GM12878 (cell line): ENCODE data around the gene RPL36. TPM values are rescaled to one million over a fixed set of nuclear protein-coding genes. Genes with fewer than 3 reads are reported as not detected.

Source experiments
- ATAC-seq: fragments of 200-7000 bp; cut with Tn5 transposase; 3 replicates; pipeline ENCODE4 v1.9.1; 2020; ENCODE audit warnings: mild to moderate bottlenecking, moderate library complexity
- BruUV-seq: library from RNA; stranded (reverse); fragments of 400-500 nt; replicated peaks from 2 replicates; lab custom pipeline; 2021; lab: Mats Ljungman, UMichigan
- CTCF ChIA-PET: fragments of 300-600 bp; sonication (Branson Sonifier 250); formaldehyde crosslinking; extraction: SDS; loops from one replicate; lab custom pipeline; 2021; ENCODE audit warnings: inconsistent platforms; lab: Yijun Ruan, JAX
- POLR2A ChIA-PET: fragments of 350-600 bp; formaldehyde crosslinking; extraction: SDS; loops from one replicate; lab custom pipeline; 2021; ENCODE audit warnings: inconsistent platforms; lab: Charles Lee
- RAD21 ChIA-PET: fragments of 300-600 bp; sonication (Branson Sonifier 250); formaldehyde crosslinking; loops from one replicate; lab custom pipeline; 2023; ENCODE audit warnings: antibody characterized with exemption; ENCODE audit not compliant: unreplicated experiment; lab: Charles Lee
- SMC1A ChIA-PET: fragments of 300-600 bp; sonication (Branson Sonifier 250); formaldehyde crosslinking; loops from one replicate; lab custom pipeline; 2023; ENCODE audit not compliant: unreplicated experiment, uncharacterized antibody; lab: Charles Lee
- DNase-seq: peaks from one replicate; pipeline ENCODE4 v3.0.0-alpha.2; 2011; ENCODE audit warnings: low read depth, low spot score
- FAIRE-seq: peaks from 3 replicates; lab custom pipeline; 2011; peaks lifted over from hg19 to GRCh38; lab: Jason Lieb, UNC
- H2AFZ ChIP-seq: 2 replicates; pipeline ENCODE4 v1.6.0; 2011; ENCODE audit warnings: low read depth, low read length, control low read depth; ENCODE audit not compliant: control insufficient read depth
- H3K27ac ChIP-seq: 2 replicates; pipeline ENCODE4 v1.5.1; 2011; ENCODE audit warnings: control low read depth; ENCODE audit not compliant: control insufficient read depth, insufficient read depth
- H3K27me3 ChIP-seq, 2 experiments: replicated peaks in 1 of 2; 2 replicates each; pipeline versions ENCODE4 v1.6.0 to v1.6.1; 2011; ENCODE audit warnings: low read length in 1 of 2; ENCODE audit not compliant: control insufficient read depth in 2 of 2, insufficient read depth in 2 of 2
- H3K36me3 ChIP-seq, 2 experiments: 2 replicates each; pipeline ENCODE4 v1.5.1; 2011; ENCODE audit warnings: low read length in 1 of 2; ENCODE audit not compliant: control insufficient read depth in 2 of 2, insufficient read depth in 2 of 2
- H3K4me1 ChIP-seq: 2 replicates; pipeline ENCODE4 v1.6.1; 2011; ENCODE audit warnings: mild to moderate bottlenecking, low read length, moderate library complexity, mixed read lengths; ENCODE audit not compliant: control insufficient read depth, insufficient read depth
- H3K4me2 ChIP-seq: 2 replicates; pipeline ENCODE4 v1.6.0; 2011; ENCODE audit warnings: control low read depth; ENCODE audit not compliant: control insufficient read depth, insufficient read depth
- H3K4me3 ChIP-seq: fragments of 200-600 bp; sonication (generic); 2 replicates; pipeline ENCODE4 v1.5.1; 2016
- H3K79me2 ChIP-seq: 2 replicates; pipeline ENCODE4 v1.6.0; 2011; ENCODE audit warnings: low read length; ENCODE audit not compliant: control insufficient read depth, insufficient read depth
- H3K9ac ChIP-seq: 2 replicates; pipeline ENCODE4 v1.8.0; 2011; ENCODE audit warnings: low read length, control low read depth, mixed read lengths; ENCODE audit not compliant: control insufficient read depth, insufficient read depth
- H3K9me3 ChIP-seq: replicated peaks from 3 replicates; pipeline ENCODE4 v1.5.1; 2011; ENCODE audit warnings: mild to moderate bottlenecking, low read length; ENCODE audit not compliant: control insufficient read depth, insufficient read depth
- H4K20me1 ChIP-seq: 2 replicates; pipeline ENCODE4 v1.6.0; 2011; ENCODE audit not compliant: control insufficient read depth, insufficient read depth
- ATF2 ChIP-seq: IDR thresholded peaks from 2 replicates; pipeline ENCODE4 v1.6.1; 2012; ENCODE audit warnings: low read length, inconsistent platforms
- BACH1 ChIP-seq: fragments of 450-650 bp; IDR thresholded peaks from 2 replicates; pipeline ENCODE4 v1.6.1; 2017; ENCODE audit warnings: mild to moderate bottlenecking, borderline replicate concordance
- HDAC2 ChIP-seq: fragments of 200-600 bp; sonication (generic); IDR thresholded peaks from 2 replicates; pipeline ENCODE4 v1.6.1; 2017
- JUNB ChIP-seq: IDR thresholded peaks from 2 replicates; pipeline ENCODE4 v1.6.1; 2016; ENCODE audit warnings: antibody characterized with exemption, mild to moderate bottlenecking
- MEF2A ChIP-seq: IDR thresholded peaks from 2 replicates; pipeline ENCODE4 v1.6.1; 2011; ENCODE audit warnings: low read depth, mild to moderate bottlenecking, low read length, moderate library complexity; ENCODE audit not compliant: insufficient read depth
- MEF2B ChIP-seq: fragments of 450-650 bp; IDR thresholded peaks from 2 replicates; pipeline ENCODE4 v1.6.1; 2018; ENCODE audit warnings: mild to moderate bottlenecking, moderate library complexity; ENCODE audit not compliant: partially characterized antibody, poor library complexity, severe bottlenecking
- NR2F1 ChIP-seq: fragments of 450-650 bp; conservative IDR thresholded peaks from 2 replicates; pipeline ENCODE4 v1.6.1; 2017; ENCODE audit warnings: mild to moderate bottlenecking
- PAX5 ChIP-seq: IDR thresholded peaks from 2 replicates; pipeline ENCODE4 v1.6.1; 2011; ENCODE audit warnings: low read depth, low read length, borderline replicate concordance
- POLR2AphosphoS5 ChIP-seq: IDR thresholded peaks from 2 replicates; pipeline ENCODE4 v1.6.1; 2011; ENCODE audit warnings: mild to moderate bottlenecking, low read length, inconsistent platforms
- RAD21 ChIP-seq: IDR thresholded peaks from 2 replicates; pipeline ENCODE4 v1.6.1; 2011; ENCODE audit warnings: mild to moderate bottlenecking, low read depth, low read length, moderate library complexity; ENCODE audit not compliant: insufficient read depth
- RUNX3 ChIP-seq: IDR thresholded peaks from 2 replicates; pipeline ENCODE4 v1.6.1; 2012; ENCODE audit warnings: low read length, inconsistent platforms
- SIX5 ChIP-seq: IDR thresholded peaks from 2 replicates; pipeline ENCODE4 v1.6.1; 2011; ENCODE audit warnings: mild to moderate bottlenecking, low read depth, low read length, moderate library complexity; ENCODE audit not compliant: severe bottlenecking
- SMAD5 ChIP-seq: IDR thresholded peaks from 2 replicates; pipeline ENCODE4 v1.6.1; 2016; ENCODE audit warnings: antibody characterized with exemption, low read depth
- TARDBP ChIP-seq: IDR thresholded peaks from 2 replicates; pipeline ENCODE4 v1.6.1; 2016; ENCODE audit warnings: borderline replicate concordance
- WGBS: methylation state at CpG from one replicate; pipeline ENCODE4 v1.1.6; 2016; ENCODE audit warnings: low lambda C conversion rate; ENCODE audit not compliant: insufficient replicate concordance, insufficient coverage; ENCODE audit errors: missing lambda C conversion rate; 5-methylcytosine and 5-hydroxymethylcytosine counted together
- in situ Hi-C: fragments of 300-500 bp; cut with MboI; formaldehyde crosslinking; loops from 9 replicates; pipeline ENCODE4 v1.14.3; 2018; ENCODE audit warnings: mixed read lengths
- intact Hi-C: fragments of 100-400 bp; cut with micrococcal nuclease; formaldehyde crosslinking; loops from one replicate; pipeline ENCODE4 v1.14.2; 2022; ENCODE audit not compliant: unreplicated experiment
- polyA plus RNA-seq, 11 experiments: library from polyadenylated mRNA; depleted of rRNA in 4 of 11; unstranded in 6 of 11; stranded (reverse) in 5 of 11; fragments of >200 nt; fragmentation: Nextera tagmentation in 4 of 11; fragmentation: Illumina TruSeq in 1 of 11; extraction: Ambion mirVana in 4 of 11; extraction: Trizol in 1 of 11; gene quantifications; 1 replicate in 1 of 11; 2 replicates in 10 of 11; pipeline versions ENCODE4 v1.2.1 to v1.2.3, GENCODE V29; 2011 to 2016; ENCODE audit warnings: inconsistent platforms in 2 of 11, missing spikeins in 2 of 11, low read depth in 1 of 11
- total RNA-seq, 4 experiments: library from RNA; depleted of rRNA in 3 of 4; stranded (reverse); fragments of >200 nt in 3 of 4; fragmentation: Illumina TruSeq in 1 of 4; extraction: Trizol in 1 of 4; gene quantifications; 2 replicates each; pipeline versions ENCODE4 v1.2.1 to v1.2.3, GENCODE V29; 2013 to 2021
- TF ChIP-seq, protein P1 (sequence below): IDR thresholded peaks from 2 replicates; pipeline ENCODE4 v1.6.1; 2012; ENCODE audit warnings: improper control_type of control experiment, low read depth, low read length; ENCODE audit not compliant: insufficient replicate concordance

Gene RPL36
- total and polyA plus RNA-seq, 10 of the 15 experiments (the other 5 are each of a cell fraction or from before 2014, with no cell fraction given) = 374 to 4,942 (median 2,053) TPM

GRCh38 chr19:5697890-5698634 lies 8.0 kb downstream of the RPL36 start:
- Histone ChIP-seq H3K27ac (no peak overlapping the region), H3K36me3 (peaks cover 12 to 52% of the 10 kb centered on the region in 2 experiments), H3K79me2 (peaks cover 16% of the 10 kb centered on the region), H4K20me1 (no peaks in the 10 kb centered on the region; the same call in 1 of the 2 replicates), H3K9ac (no peak overlapping the region), H3K4me2 (no peak overlapping the region), H3K27me3 (no peaks in the 10 kb centered on the region), H3K4me1 (0 out of 2 replicates have a peak, but pooled peaks cover 3% of the 10 kb centered on the region), H3K4me3 (no peak overlapping the region), H2AFZ (no peak overlapping the region), H3K9me3 (no peaks in the 10 kb centered on the region)
- ChIA-PET RAD21 (no interaction called here), SMC1A (no interaction called here), CTCF (interaction anchor here (3.4 kb wide), 1 partner anchor 8 kb away, joined by 18 read pairs; the partner anchor contains the start of gene RPL36), POLR2A (no interaction called here)
- no TSS peak for BruUV-seq
- no peak for FAIRE-seq
- intact Hi-C loops (no loop called here), in situ Hi-C loops (no loop called here)
- ATAC-seq = no peak
- TF ChIP-seq NR2F1 (no peak), SMAD5 (no peak), POLR2AphosphoS5 (0 out of 2 replicates have a peak, but pooled peaks have one; percentile 11), MEF2B (no peak), RAD21 (no peak), JUNB (no peak), TARDBP (no peak), SIX5 (no peak), MEF2A (no peak), RUNX3 (no peak), ATF2 (peak; percentile 12; the same call in 1 of the 2 replicates), HDAC2 (no peak), PAX5 (no peak), BACH1 (no peak)
- TF ChIP-seq, protein P1, sequence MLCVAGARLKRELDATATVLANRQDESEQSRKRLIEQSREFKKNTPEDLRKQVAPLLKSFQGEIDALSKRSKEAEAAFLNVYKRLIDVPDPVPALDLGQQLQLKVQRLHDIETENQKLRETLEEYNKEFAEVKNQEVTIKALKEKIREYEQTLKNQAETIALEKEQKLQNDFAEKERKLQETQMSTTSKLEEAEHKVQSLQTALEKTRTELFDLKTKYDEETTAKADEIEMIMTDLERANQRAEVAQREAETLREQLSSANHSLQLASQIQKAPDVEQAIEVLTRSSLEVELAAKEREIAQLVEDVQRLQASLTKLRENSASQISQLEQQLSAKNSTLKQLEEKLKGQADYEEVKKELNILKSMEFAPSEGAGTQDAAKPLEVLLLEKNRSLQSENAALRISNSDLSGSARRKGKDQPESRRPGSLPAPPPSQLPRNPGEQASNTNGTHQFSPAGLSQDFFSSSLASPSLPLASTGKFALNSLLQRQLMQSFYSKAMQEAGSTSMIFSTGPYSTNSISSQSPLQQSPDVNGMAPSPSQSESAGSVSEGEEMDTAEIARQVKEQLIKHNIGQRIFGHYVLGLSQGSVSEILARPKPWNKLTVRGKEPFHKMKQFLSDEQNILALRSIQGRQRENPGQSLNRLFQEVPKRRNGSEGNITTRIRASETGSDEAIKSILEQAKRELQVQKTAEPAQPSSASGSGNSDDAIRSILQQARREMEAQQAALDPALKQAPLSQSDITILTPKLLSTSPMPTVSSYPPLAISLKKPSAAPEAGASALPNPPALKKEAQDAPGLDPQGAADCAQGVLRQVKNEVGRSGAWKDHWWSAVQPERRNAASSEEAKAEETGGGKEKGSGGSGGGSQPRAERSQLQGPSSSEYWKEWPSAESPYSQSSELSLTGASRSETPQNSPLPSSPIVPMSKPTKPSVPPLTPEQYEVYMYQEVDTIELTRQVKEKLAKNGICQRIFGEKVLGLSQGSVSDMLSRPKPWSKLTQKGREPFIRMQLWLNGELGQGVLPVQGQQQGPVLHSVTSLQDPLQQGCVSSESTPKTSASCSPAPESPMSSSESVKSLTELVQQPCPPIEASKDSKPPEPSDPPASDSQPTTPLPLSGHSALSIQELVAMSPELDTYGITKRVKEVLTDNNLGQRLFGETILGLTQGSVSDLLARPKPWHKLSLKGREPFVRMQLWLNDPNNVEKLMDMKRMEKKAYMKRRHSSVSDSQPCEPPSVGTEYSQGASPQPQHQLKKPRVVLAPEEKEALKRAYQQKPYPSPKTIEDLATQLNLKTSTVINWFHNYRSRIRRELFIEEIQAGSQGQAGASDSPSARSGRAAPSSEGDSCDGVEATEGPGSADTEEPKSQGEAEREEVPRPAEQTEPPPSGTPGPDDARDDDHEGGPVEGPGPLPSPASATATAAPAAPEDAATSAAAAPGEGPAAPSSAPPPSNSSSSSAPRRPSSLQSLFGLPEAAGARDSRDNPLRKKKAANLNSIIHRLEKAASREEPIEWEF = no peak
- DNase-seq = no peak
- WGBS = 93% methylated on average over 25 of the region's 30 CpGs
